ENCODE results near the gene DEPP1. TPM values are rescaled to one million over a fixed set of nuclear protein-coding genes. Genes with fewer than 3 reads are reported as not detected.

DEPP1 gene
- total and polyA plus RNA-seq, 2 of the 4 experiments (the other 2 are of a cell fraction): 13.6 to 30.0 TPM

- TF ChIP-seq USF2 (IDR thresholded peaks at IDR 0.05; ENCODE audit: low read depth, low read length): peak; percentile 18; the same call in 1 of the 2 replicates
Measured at GRCh38 chr10:44978570-44979280, at the start of gene DEPP1 (continued).

- no peak for TF ChIP-seq BHLHE40 (IDR thresholded peaks at IDR 0.05; ENCODE audit: low read depth, low read length)
- TF ChIP-seq FOS (IDR thresholded peaks at IDR 0.05; ENCODE audit: low read depth, low read length): no peak
- TF ChIP-seq RAD21 (IDR thresholded peaks at IDR 0.05; ENCODE audit: low read length): no peak
- no peak for TF ChIP-seq CTCF (conservative IDR thresholded peaks at IDR 0.05; ENCODE audit: low read depth, low read length)
- TF ChIP-seq RFX5 (IDR thresholded peaks at IDR 0.05; ENCODE audit: low read depth, low read length): no peak
- no peak for TF ChIP-seq POLR2A (IDR thresholded peaks at IDR 0.05; ENCODE audit: low read depth, low read length)
- TF ChIP-seq MAZ (IDR thresholded peaks at IDR 0.05; ENCODE audit: borderline replicate concordance, low read depth, low read length): no peak
- TF ChIP-seq MAFK (IDR thresholded peaks at IDR 0.05; ENCODE audit: low read depth, low read length): no peak
- TF ChIP-seq SMC3 (IDR thresholded peaks at IDR 0.05; ENCODE audit: low read depth, low read length): no peak
- BruUV-seq (replicated peaks): no TSS peak
- Histone ChIP-seq H4K91ac (ENCODE audit: insufficient read depth, low read depth, low read length) (no peak overlapping the region), H2BK5ac (ENCODE audit: low read depth, low read length, poor library complexity, severe bottlenecking) (no peak overlapping the region), H3K18ac (ENCODE audit: low read depth, low read length) (no peak overlapping the region), H3K27me3 (ENCODE audit: control insufficient read depth, insufficient read depth, low read length) (no peaks in the 10 kb centered on the region), H3K4ac (ENCODE audit: low read depth, low read length) (no peak overlapping the region), H2BK120ac (ENCODE audit: low read depth, low read length) (no peak overlapping the region), H3K23ac (ENCODE audit: low read depth, low read length) (no peak overlapping the region), H3K9ac (ENCODE audit: low read depth, low read length) (no peak overlapping the region), H3K4me3 (ENCODE audit: insufficient read depth, low read depth, low read length) (no peak overlapping the region), H3K36me3 (ENCODE audit: control insufficient read depth, insufficient read depth, low read length) (no peaks in the 10 kb centered on the region), H2AK5ac (ENCODE audit: low read depth, low read length) (no peak overlapping the region), H2AK9ac (replicated peaks; ENCODE audit: low read depth, low read length, poor library complexity) (no peak overlapping the region), H3K4me1 (ENCODE audit: control insufficient read depth, insufficient read depth, low read length) (no peaks in the 10 kb centered on the region), H3K4me2 (ENCODE audit: low read depth, low read length) (peak overlapping the region; percentile 22; the same call in 1 of the 2 replicates), H4K5ac (ENCODE audit: low read depth, low read length) (no peak overlapping the region), H3K27ac (ENCODE audit: insufficient read depth, low read length) (no peak overlapping the region), H2BK20ac (ENCODE audit: low read depth, low read length) (no peak overlapping the region), H2BK15ac (ENCODE audit: low read depth, low read length) (no peak overlapping the region), H3K56ac (ENCODE audit: extremely low read depth, insufficient read depth, low read length) (no peak overlapping the region), H2AFZ (replicated peaks; ENCODE audit: low read length, poor library complexity) (no peak overlapping the region), H3K14ac (replicated peaks; ENCODE audit: low read depth, low read length) (no peak overlapping the region), H4K20me1 (ENCODE audit: insufficient read depth, low read length) (no peaks in the 10 kb centered on the region), H3K79me1 (ENCODE audit: low read depth in 1 of 2, low read length in 2 of 2) (no peaks in the 10 kb centered on the region), H3K9me3 (ENCODE audit: control insufficient read depth, insufficient read depth, low read length) (no peaks in the 10 kb centered on the region), H4K8ac (ENCODE audit: low read depth in 2 of 2, low read length in 2 of 2) (no peak overlapping the region), H3K9me1 (ENCODE audit: insufficient read depth, low read length) (no peaks in the 10 kb centered on the region)
- ATAC-seq (ENCODE audit: low read depth) (peak; percentile 54), DNase-seq (peak; percentile 25)
- WGBS, 2 experiments (ENCODE audit: extremely low coverage in 2 of 2, insufficient read length in 1 of 2): no CpG with 5 or more reads among the region's 2 CpGs
- intact Hi-C loops (cut with micrococcal nuclease) (no loop called here), in situ Hi-C loops (cut with MboI; ENCODE audit: low sequenced_read_pairs) (no loop called here), dilution Hi-C loops (cut with HindIII; ENCODE audit: low sequenced_read_pairs, unreplicated experiment) (no loop called here)
- ChIA-PET POLR2A (ENCODE audit: unreplicated experiment) (no interaction called here), CTCF (no interaction called here)
Measured at GRCh38 chr10:45023426-45023825, 44.8 kb upstream of the DEPP1 start.

All from IMR-90 (cell line).